K562 (cell line): ENCODE data around the gene ZNF593OS.

Experiments
- CREB5 ChIP-seq: fragments of 250-450 bp; sonication (Bioruptor Pico); IDR thresholded peaks from 2 replicates; pipeline ENCODE4 v1.5.0; 2020; ENCODE audit warnings: mild to moderate bottlenecking
- EGR1 ChIP-seq: fragments of 450-650 bp; conservative IDR thresholded peaks from 2 replicates; pipeline ENCODE4 v1.6.1; 2017; ENCODE audit warnings: mild to moderate bottlenecking
- MLX ChIP-seq, 2 experiments: fragments of 450-650 bp in 1 of 2; sonication (generic) in 1 of 2; formaldehyde crosslinking; conservative IDR thresholded peaks; 2 replicates each; pipeline versions ENCODE4 v1.4.0 to v1.8.1; 2020 to 2022; ENCODE audit warnings: mild to moderate bottlenecking in 1 of 2, missing genetic modification reagents in 1 of 2
- NR1H2 ChIP-seq: sonication (generic); formaldehyde crosslinking; IDR thresholded peaks from 2 replicates; pipeline ENCODE4 v1.4.0; 2020; ENCODE audit warnings: mild to moderate bottlenecking, missing genetic modification reagents
- POLR2A ChIP-seq: fragments of 450-650 bp; conservative IDR thresholded peaks from 2 replicates; pipeline ENCODE4 v1.6.1; 2016
- PRDM10 ChIP-seq: fragments of 450-650 bp; IDR thresholded peaks from 2 replicates; pipeline ENCODE4 v1.6.1; 2018; ENCODE audit not compliant: partially characterized antibody
- SMARCC2 ChIP-seq: fragments of 450-650 bp; IDR thresholded peaks from 2 replicates; pipeline ENCODE4 v1.6.1; 2017; ENCODE audit warnings: antibody characterized with exemption, moderate library complexity, mild to moderate bottlenecking, low read depth
- SRSF1 ChIP-seq: fragments of 200-400 bp; formaldehyde crosslinking; IDR thresholded peaks from 2 replicates; pipeline ENCODE4 v1.6.1; 2017; ENCODE audit warnings: mild to moderate bottlenecking, low read depth, low read length, moderate library complexity

- no peak for TF ChIP-seq POLR2A
- TF ChIP-seq EGR1: no peak
- no peak for TF ChIP-seq SRSF1
- no peak for TF ChIP-seq PRDM10
- TF ChIP-seq CREB5 (CRISPR knock-in tag): no peak
- no peak for TF ChIP-seq SMARCC2
- no peak for TF ChIP-seq MLX (CRISPR knock-in tag; conservative IDR thresholded peaks at IDR 0.05)
- TF ChIP-seq NR1H2 (CRISPR knock-in tag): no peak
Observed at GRCh38 chr1:26213335-26213905, 41.8 kb upstream of the ZNF593OS start.
